NCI-H2107 treated with DMSO at 0.1 percent for 48 hours (cell line): ENCODE measurements around the gene POU2F1.
"Not testable (repeated sequence)": the region's sequence is repeated elsewhere in the genome, so short reads cannot be mapped to it uniquely, and the experiment has no call there.

Source experiments
- DNase-seq: peaks from one replicate; lab custom pipeline; 2025; ENCODE audit not compliant: unreplicated experiment; lab: John Stamatoyannopoulos, UW

POU2F1 gene

DNA sequence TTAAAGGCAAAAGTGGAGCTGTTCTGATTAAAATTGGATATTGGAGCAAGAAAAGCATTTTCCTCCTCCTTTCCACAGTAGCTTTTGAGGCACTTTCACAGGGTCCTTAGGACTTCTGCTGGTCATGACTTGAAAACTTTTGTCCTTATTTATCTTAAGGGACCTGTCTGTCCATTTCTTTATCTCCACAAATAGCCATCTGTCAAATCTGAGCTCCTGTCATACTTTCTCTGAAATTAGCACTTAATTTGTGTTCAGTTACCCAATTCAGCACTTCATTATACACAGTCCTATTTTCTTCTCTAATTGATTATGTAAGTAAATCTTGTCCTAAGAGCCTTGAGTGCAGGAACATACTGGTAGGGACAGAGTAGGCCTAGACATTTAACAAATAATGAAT is 9.8 kb downstream of the POU2F1 start:
- no peak for DNase-seq

DNA sequence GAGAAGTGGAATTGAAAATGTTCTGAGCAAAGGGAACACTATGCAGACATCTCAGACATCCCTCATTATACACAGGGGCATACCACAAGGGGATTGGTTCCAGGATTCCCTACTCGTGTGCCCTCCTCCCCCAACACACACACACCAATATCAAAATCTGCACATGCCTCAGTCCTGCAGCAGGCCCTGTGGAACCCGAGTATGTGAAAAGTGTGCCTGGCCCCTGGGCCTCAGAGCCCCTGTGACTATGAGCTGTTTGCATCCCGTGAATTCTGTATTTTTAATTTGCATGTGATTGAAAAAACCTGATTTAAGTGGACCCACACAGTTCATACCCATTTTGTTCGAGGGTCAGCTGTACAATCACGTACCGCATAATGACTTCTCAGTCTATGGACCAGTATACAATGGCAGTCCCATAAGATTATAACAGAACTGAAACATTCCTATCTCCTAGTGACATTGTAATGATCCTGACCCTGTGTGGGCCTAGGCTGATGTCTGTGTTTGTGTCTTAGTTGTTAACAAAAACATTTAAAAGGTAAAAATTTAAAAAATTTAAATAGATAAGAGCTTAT is 11.3 kb downstream of the POU2F1 start:
- no peak for DNase-seq

DNA sequence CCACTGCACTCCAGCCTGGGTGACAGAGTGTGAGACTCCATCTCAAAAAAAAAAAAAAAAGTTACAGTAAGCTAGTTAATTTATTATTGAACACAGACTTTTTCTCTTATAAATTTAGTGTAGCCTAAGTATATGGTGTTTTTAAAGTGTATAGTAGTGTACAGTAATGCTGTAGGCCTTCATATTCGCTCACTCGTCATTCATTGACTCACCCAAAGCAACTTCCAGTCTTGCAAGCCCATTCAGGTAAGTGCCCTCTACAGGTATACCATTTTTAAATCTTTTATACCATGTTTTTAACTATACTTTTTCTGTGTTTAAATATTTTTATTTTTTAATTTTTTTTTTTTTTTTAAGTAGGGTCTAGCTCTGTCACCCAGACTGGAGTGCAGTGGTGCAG is 12.1 kb downstream of the POU2F1 start:
- no peak for DNase-seq

DNA sequence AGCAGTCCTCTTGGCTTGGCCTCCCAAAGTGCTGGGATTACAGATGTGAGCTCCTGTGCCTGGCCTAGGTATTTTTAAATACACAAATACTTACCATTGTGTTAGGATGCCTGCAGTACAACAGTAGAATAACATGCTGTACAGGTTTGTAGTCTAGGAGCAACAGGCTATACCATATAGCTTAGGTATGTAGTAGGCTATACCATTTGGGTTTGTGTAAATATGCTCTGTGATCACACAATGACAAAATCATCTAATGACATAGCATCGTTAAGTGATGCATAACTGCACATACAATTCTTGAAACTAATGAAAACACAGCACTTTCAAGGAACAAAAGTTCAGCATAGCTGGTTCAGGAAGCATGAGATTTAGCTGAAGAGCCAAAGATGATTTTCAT is 12.7 kb downstream of the POU2F1 start:
- no peak for DNase-seq

GRCh38 chr1:167237000-167237399 is 16.3 kb downstream of the POU2F1 start:
- no peak for DNase-seq

DNA sequence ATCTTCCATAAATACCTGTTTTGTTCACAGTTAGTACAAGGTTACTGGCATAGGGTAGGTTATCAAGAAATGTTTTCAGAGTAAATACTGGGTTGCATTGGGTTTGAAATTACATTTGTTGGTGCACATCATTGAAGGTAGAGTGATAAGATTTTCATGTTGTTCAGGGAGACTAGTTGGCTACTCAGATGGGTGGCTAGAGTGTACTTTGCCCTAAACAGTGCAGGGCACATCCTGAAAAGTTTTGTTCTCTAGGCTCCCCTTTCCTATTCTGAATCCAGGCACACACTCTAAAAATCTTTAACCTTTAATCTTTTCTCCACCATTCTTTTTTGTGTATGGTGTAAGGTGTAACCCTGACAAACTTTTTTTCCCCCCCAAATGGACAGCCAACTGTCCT is 18.0 kb downstream of the POU2F1 start:
- no peak for DNase-seq

DNA sequence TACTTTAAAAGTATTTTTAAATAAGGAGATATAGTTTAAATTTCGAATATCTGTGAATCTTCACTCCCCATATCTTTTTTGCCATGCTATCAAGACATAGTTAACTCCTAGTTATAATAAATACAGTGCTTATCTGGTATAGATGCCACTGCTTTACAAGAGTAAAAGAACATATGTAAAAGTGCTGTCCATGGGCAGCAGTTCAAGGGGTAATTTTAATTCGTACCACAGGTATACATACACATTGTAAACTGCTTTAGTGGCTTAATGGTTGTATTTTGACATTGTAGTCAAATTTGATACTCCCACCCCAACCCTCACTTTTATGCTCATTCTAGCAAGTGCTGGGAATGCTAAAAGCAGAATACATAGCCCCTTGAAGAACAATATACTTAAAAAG is 18.6 kb downstream of the POU2F1 start:
- DNase-seq, result no peak

DNA sequence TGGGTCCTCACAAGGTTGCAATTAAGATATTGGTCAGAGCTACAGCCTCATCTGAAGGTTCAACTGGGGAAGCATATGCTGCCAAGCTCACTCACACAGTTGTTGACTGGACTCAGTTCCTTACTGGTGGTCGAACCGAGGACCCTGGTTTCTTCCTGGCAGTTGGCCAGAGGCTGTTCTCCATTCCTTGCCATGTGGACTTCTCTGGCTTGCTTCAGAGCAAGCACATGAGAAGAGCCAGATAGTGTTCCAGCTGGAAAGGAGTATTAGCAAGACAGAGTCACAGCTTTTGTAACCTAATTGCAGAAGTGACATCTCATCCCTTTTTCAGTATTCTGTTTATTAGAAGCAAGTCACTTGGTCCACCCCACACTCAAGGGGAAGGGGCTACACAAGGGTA is 23.6 kb downstream of the POU2F1 start:
- DNase-seq, result no peak

DNA sequence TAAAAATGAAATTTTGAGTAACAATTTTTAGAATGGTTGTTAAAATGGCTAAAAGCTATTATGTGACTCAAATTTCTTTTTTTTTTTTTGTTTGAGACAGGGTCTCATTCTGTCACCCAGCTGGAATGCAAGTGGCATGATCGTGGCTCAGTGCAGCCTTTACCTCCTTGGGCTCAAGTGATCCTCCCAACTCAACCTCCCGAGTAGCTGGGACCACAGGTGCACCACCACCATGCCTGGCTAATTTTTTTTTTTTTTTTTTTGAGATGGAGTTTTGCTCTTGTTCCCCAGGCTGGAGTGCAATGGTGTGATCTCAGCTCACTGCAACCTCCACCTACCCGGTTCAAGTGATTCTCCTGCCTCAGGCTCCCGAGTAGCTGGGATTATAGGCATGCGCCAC is 24.5 kb downstream of the POU2F1 start:
- DNase-seq, result not testable (repeated sequence)

DNA sequence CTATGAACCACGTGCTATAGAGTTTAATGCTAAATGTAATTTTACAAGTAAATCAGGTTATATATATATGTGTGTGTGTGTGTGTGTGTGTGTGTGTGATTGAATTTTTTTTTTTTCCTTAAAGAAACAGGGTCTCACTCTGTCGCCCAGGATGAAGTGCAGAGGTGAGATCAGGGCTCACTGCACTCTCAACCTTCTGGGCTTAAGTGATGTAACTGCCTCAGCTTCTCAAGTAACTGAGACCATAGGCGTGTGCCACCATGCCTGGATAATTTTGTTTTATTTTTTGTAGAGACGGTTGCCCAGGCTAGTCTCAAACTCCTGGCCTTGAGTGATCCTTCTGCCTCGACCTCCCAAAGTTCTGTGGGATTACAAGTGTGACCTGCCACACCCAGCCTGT is 26.3 kb downstream of the POU2F1 start:
- DNase-seq, result no peak

DNA sequence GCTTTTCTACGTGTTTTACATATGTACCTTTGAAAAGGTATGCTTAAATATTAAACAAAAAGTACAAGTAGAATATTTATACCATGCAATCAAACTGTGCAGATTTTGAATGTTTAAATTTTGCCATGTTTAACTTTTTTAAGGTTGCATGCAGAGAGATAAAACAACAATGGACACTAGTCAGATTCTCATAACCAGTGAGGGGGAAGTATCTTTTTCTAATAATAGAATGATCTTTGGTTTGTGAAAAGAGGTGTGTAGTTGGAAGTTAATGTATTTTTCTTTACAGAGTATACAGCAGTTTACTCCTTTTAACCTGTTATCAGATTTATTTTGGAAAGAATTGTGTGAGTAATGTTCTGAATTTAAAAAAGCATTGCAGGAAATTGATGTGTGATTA is 27.1 kb downstream of the POU2F1 start:
- no peak for DNase-seq

DNA sequence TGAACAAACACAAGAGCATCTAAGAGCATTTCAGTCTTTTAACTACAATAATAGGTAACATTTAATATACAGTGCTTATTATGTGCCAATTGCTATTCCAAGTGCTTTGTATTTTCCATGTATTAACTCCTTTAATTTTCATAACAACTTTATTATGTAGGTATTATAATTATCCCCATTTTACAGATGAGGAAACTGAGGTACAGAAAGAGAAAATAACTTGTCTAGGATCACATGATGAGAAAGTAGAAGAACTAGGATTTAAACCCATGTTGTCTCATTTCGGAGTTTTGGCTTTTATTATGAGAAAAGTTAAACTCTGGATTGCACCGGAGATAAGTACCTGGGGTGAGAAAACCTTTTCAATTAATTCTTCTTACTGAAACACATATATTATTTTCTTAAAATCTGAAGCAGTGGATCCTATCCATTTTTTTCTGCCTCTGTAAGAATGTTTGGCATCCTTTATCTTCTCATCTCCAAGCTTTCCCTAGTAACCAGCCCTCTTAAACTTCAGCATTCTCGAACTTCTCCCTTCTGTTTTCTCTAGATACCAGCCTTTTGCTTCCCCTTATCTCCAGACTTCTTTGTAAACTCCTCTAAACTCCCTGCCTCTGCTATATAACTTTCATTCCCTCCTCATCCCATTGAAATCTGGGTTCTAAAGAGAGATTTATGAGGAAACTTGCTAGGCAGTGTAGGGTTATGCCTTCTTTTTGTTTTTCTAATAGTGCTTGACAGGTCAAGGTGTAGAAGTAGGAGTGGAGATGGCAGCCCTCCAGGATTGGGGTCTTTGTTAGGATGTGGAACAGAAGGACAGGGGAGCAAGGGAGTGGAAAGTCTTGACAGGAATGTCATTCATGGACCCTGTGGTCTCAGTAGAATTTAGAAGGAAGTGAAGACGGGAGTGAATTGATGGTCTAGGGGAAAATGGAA is 28.3 kb downstream of the POU2F1 start:
- DNase-seq, result no peak

DNA sequence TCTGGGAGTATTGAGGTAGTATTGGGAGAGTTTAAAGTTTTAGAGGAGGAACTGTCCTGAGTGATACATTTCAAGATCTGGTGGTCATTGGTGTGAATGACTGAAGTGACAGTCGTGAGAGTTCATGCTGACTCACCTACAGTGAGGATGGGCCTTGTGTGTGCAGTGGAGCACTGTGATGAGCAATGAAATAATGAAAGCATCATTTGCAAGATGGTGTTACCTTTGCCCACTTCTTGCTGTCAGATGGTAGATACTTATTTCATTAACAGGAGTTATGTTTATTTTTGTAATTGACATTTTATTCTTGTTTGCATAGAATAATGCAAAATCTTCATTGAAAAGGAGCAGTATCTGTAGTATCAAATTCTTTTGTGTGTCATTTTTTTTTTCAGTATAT is 29.0 kb downstream of the POU2F1 start:
- no peak for DNase-seq

GRCh38 chr1:167250482-167250881 is 29.8 kb downstream of the POU2F1 start:
- no peak for DNase-seq

DNA sequence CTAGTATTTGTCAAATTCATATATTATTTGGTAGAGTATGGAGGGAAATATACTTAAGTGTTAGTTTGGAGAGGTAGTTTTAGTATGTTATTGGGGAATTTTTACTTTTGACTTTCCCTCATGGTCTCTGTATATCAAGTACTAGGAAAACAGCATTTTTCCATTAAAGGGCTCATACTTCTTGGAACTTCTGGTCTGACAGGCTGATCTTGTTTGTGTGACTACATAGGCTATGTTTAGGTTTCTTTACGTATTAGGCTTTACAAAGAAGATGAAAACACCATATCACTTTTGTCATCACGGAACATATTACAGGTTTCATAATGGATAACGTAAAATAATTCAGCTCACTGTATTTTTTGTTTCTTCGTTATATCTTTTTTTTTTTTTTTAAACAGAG is 30.8 kb downstream of the POU2F1 start:
- DNase-seq, result no peak

- DNase-seq, result no peak
Observed at GRCh38 chr1:167252986-167253385, 32.3 kb downstream of the POU2F1 start.

DNA sequence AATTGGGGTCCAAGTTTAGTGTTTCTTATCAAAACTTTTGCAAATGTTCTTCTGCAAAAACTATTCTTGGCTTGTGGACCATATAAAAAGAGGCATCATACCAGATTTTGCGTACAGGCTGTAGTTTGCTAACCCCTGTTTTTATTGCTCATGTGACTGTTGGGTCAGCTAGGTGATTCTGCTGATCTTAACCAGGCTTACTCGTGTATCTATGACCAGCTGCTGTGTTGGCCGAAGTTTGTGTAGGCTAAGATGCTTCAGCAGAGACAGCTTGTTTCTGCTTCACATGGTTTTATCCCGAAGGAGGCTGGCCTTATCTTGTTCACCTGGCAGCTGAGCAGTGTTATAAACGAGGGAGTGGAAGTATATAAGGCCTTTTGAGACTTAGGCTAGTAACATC is 38.2 kb downstream of the POU2F1 start:
- no peak for DNase-seq

DNA sequence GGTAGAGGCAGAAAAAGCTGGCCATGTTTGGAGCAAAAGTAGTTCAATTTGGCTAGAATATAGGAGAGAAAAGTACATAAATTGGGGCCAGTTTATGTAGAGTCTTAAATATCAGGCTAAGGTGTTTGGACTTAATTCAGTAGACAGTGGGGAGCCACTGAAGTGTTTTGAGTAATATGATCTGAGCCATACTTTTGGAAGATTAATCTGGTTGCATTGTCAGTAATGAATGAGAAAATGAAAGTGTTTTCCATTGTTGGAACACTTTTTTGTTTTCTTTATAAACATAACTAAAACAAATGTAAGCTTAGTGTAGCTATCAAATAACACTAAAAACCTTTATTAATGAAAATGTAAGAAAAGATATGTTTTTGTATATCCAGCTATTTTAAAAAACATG is 42.1 kb downstream of the POU2F1 start:
- peak; percentile 86 for DNase-seq

- no peak for DNase-seq
Observed at GRCh38 chr1:167263344-167263743, 42.7 kb downstream of the POU2F1 start.

- peak; percentile 30 for DNase-seq
Observed at GRCh38 chr1:167263819-167264464, 43.3 kb downstream of the POU2F1 start.

- DNase-seq, result no peak
Observed at GRCh38 chr1:167266965-167267364, 46.3 kb downstream of the POU2F1 start.

DNA sequence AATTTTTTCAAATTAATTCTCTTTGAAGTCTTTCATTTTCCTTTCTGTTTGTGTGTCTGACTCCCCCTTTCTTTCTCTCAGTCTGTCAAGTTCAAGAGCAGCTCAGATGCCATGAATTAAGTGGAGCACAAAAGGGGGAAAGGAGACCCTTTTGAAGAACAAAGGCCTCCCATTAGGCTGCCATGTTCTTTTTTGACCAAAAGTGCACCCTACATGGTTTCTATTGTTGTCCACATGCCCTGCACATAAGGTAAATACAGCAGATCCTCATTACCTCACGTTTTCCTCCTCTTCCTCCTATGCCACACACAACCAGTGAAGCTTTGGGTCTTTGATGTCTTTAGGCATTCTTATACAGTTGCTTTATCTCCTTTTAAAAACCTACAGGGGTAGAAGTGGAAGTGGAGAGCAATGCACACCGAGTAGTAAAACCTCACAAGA is 47.7 kb downstream of the POU2F1 start:
- DNase-seq, result no peak
